Upper lobe of left lung (tissue), 4 donors: ENCODE measurements around the gene OSTF1.

Experiments used
- POLR2A ChIP-seq, 4 donors: fragments of 450-650 bp; IDR thresholded peaks; one replicate each; pipeline ENCODE4 v1.5.1; 2016 to 2017; ENCODE audit warnings: antibody characterized with exemption in 4 of 4, mild to moderate bottlenecking in 2 of 4
- TF ChIP-seq, protein P1 (sequence below), 6 experiments: fragments of 450-650 bp in 4 of 6; fragments of 200-600 bp in 2 of 6; sonication (generic) in 2 of 6; IDR thresholded peaks; one replicate each; pipeline ENCODE4 v1.5.1; 2016 to 2019; ENCODE audit warnings: antibody characterized with exemption in 6 of 6

DNA sequence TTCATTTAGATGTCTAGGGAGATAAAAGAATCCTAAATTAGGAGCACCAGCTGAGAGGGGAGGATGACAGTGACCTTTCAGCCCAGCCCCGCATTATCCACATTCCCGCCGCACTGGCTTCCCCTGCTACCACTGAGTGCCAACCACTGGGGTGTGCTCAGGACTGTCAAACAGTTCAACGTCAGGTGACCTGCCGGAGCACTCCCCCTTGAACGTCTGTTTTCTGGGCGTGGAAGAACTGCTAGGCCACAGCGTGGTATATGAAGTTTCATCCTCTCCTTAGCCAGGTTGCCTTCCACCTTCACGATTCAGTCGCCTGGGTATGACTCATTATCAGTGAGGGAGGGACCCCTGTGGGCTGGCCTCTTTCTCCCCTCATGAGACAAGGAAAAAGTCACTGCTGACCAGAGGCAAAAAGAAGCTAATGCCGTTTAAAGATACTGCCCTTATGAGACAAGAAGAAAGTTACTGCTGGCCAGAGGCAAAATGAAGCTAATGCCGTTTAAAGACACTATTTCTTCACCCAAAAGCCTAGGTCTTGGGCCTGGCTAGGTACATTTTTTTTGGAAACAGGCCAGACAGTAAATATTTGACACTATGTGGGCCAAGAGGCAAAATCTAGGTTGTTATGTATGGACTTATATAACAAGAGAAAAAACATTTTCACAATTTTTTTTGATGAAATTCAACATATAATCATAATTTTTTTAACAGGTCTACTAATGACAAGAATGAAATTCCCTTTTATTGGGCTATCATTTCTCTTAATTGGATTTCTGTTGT lies 4.9 kb upstream of the OSTF1 start:
- no peak for TF ChIP-seq POLR2A (IDR thresholded peaks at IDR 0.05)
- TF ChIP-seq, protein P1, sequence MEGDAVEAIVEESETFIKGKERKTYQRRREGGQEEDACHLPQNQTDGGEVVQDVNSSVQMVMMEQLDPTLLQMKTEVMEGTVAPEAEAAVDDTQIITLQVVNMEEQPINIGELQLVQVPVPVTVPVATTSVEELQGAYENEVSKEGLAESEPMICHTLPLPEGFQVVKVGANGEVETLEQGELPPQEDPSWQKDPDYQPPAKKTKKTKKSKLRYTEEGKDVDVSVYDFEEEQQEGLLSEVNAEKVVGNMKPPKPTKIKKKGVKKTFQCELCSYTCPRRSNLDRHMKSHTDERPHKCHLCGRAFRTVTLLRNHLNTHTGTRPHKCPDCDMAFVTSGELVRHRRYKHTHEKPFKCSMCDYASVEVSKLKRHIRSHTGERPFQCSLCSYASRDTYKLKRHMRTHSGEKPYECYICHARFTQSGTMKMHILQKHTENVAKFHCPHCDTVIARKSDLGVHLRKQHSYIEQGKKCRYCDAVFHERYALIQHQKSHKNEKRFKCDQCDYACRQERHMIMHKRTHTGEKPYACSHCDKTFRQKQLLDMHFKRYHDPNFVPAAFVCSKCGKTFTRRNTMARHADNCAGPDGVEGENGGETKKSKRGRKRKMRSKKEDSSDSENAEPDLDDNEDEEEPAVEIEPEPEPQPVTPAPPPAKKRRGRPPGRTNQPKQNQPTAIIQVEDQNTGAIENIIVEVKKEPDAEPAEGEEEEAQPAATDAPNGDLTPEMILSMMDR (IDR thresholded peaks at IDR 0.05), result peak in 2 of 6 experiments; percentile 13 to 27
